ENCODE results near the gene CHFR.
"Not testable (repeated sequence)": the region's sequence is repeated elsewhere in the genome, so short reads cannot be mapped to it uniquely, and the experiment has no call there.

CHFR gene

DNA sequence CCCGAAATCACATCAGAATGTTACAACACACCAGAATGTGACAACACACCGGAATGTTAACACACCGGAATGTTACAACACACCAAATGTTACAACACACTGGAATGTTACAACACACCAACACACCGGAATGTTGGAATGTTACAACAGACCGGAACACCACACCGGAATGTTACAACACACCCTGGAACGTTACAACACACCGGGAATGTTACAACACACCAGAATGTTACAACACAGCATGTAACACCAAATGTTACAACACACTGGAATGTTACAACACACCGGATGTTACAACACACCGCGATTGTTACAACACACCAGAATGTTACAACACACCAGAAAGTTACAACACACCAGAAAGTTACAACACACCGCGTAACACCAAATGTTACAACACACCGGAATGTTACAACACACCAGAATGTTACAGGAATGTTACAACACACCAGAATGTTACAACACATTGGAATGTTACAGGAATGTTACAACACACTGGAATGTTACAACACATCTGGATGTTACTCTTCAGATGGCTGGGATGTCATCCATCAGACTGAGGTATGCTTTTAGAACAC is 21.1 kb downstream of the CHFR start:
- H3K27ac Mint-ChIP-seq: peak overlapping the region; percentile 3
- no peaks in the 10 kb centered on the region for H3K9me3 Mint-ChIP-seq
- peaks cover 15% of the 10 kb centered on the region for H3K4me1 Mint-ChIP-seq (ENCODE audit: low read depth)
- no peaks in the 10 kb centered on the region for H3K27me3 Mint-ChIP-seq (ENCODE audit: low read depth)
- H3K36me3 Mint-ChIP-seq (ENCODE audit: low read depth): peaks cover 56% of the 10 kb centered on the region
- H3K4me3 Mint-ChIP-seq: peak overlapping the region; percentile 62
- DNase-seq (ENCODE audit: low spot score): no peak

DNA sequence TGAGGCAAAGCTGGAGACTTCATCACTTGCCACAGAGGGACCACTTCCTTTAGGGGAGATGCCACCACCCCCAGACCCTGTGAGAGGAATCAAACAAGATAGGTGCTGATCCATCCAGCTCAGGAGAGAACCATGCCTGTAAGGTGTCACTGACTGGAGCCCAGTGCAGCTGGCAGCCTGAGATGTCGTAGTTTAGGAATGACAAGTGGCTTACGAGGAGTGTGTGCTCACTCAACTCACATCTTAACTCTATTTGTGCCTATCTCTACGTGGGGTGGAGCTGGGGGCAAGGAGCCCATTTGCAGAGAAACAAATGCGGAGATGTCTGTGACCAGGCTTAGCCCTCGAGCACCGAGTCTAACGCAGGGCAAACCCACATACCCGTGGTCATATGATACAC is 25.8 kb downstream of the CHFR start:
- H3K36me3 Mint-ChIP-seq (ENCODE audit: low read depth): peaks cover 55% of the 10 kb centered on the region
- DNase-seq (ENCODE audit: low spot score): no peak
- peaks cover 6% of the 10 kb centered on the region for H3K4me1 Mint-ChIP-seq (ENCODE audit: low read depth)
- H3K9me3 Mint-ChIP-seq: no peaks in the 10 kb centered on the region
- no peak overlapping the region for H3K27ac Mint-ChIP-seq
- no peaks in the 10 kb centered on the region for H3K27me3 Mint-ChIP-seq (ENCODE audit: low read depth)
- H3K4me3 Mint-ChIP-seq: no peak overlapping the region

- Mint-ChIP-seq H3K27ac (no peak overlapping the region), H3K4me1 (ENCODE audit: low read depth) (peaks cover 2% of the 10 kb centered on the region)
- DNase-seq (ENCODE audit: low spot score): no peak
Observed at GRCh38 chr12:132858718-132859266, 28.6 kb downstream of the CHFR start.

GRCh38 chr12:132857019-132857418 is 30.4 kb downstream of the CHFR start:
- not testable (repeated sequence) for H3K4me1 Mint-ChIP-seq (ENCODE audit: low read depth); DNase-seq (ENCODE audit: low spot score); H3K27me3 Mint-ChIP-seq (ENCODE audit: low read depth); H3K4me3 Mint-ChIP-seq; H3K27ac Mint-ChIP-seq; H3K9me3 Mint-ChIP-seq
- H3K36me3 Mint-ChIP-seq (ENCODE audit: low read depth): peaks cover 66% of the 10 kb centered on the region

More at GRCh38 chr12:132858718-132859266, 28.6 kb downstream of the CHFR start:
- no peaks in the 10 kb centered on the region for H3K27me3 Mint-ChIP-seq (ENCODE audit: low read depth)
- H3K9me3 Mint-ChIP-seq: no peaks in the 10 kb centered on the region
- no peak overlapping the region for H3K4me3 Mint-ChIP-seq
- peaks cover 59% of the 10 kb centered on the region for H3K36me3 Mint-ChIP-seq (ENCODE audit: low read depth)

- Mint-ChIP-seq H3K27me3 (ENCODE audit: low read depth) (no peaks in the 10 kb centered on the region), H3K4me1 (ENCODE audit: low read depth) (peaks cover 2% of the 10 kb centered on the region), H3K36me3 (ENCODE audit: low read depth) (peaks cover 64% of the 10 kb centered on the region), H3K9me3 (no peaks in the 10 kb centered on the region), H3K27ac (no peak overlapping the region), H3K4me3 (no peak overlapping the region)
- DNase-seq (ENCODE audit: low spot score): no peak
Observed at GRCh38 chr12:132856581-132856980, 30.8 kb downstream of the CHFR start.

- H3K27me3 Mint-ChIP-seq (ENCODE audit: low read depth); H3K4me1 Mint-ChIP-seq (ENCODE audit: low read depth); H3K9me3 Mint-ChIP-seq; H3K4me3 Mint-ChIP-seq; H3K27ac Mint-ChIP-seq; DNase-seq (ENCODE audit: low spot score): not testable (repeated sequence)
- H3K36me3 Mint-ChIP-seq (ENCODE audit: low read depth): peaks cover 59% of the 10 kb centered on the region
Observed at GRCh38 chr12:132855211-132855610, 32.2 kb downstream of the CHFR start.

- H3K27me3 Mint-ChIP-seq (ENCODE audit: low read depth): no peaks in the 10 kb centered on the region
- H3K4me3 Mint-ChIP-seq: no peak overlapping the region
- H3K36me3 Mint-ChIP-seq (ENCODE audit: low read depth): peaks cover 53% of the 10 kb centered on the region
- DNase-seq (ENCODE audit: low spot score): no peak
- H3K27ac Mint-ChIP-seq: no peak overlapping the region
- no peaks in the 10 kb centered on the region for H3K9me3 Mint-ChIP-seq
- no peaks in the 10 kb centered on the region for H3K4me1 Mint-ChIP-seq (ENCODE audit: low read depth)
Observed at GRCh38 chr12:132853285-132854092, 33.9 kb downstream of the CHFR start.

- no peaks in the 10 kb centered on the region for H3K27me3 Mint-ChIP-seq (ENCODE audit: low read depth)
- H3K4me1 Mint-ChIP-seq (ENCODE audit: low read depth): no peaks in the 10 kb centered on the region
- no peak for DNase-seq (ENCODE audit: low spot score)
- H3K36me3 Mint-ChIP-seq (ENCODE audit: low read depth): peaks cover 54% of the 10 kb centered on the region
- H3K4me3 Mint-ChIP-seq: no peak overlapping the region
- H3K9me3 Mint-ChIP-seq: no peaks in the 10 kb centered on the region
- H3K27ac Mint-ChIP-seq: no peak overlapping the region
Observed at GRCh38 chr12:132852496-132852895, 34.9 kb downstream of the CHFR start.

- H3K27me3 Mint-ChIP-seq (ENCODE audit: low read depth): no peaks in the 10 kb centered on the region
- H3K4me1 Mint-ChIP-seq (ENCODE audit: low read depth): no peaks in the 10 kb centered on the region
- H3K4me3 Mint-ChIP-seq: no peak overlapping the region
- no peak overlapping the region for H3K27ac Mint-ChIP-seq
- no peak for DNase-seq (ENCODE audit: low spot score)
- peaks cover 57% of the 10 kb centered on the region for H3K36me3 Mint-ChIP-seq (ENCODE audit: low read depth)
- H3K9me3 Mint-ChIP-seq: no peaks in the 10 kb centered on the region
Observed at GRCh38 chr12:132851465-132851864, 35.9 kb downstream of the CHFR start.

GRCh38 chr12:132850291-132850690 is 37.1 kb downstream of the CHFR start:
- Mint-ChIP-seq H3K36me3 (ENCODE audit: low read depth) (peaks cover 54% of the 10 kb centered on the region), H3K27ac (no peak overlapping the region), H3K9me3 (no peaks in the 10 kb centered on the region), H3K27me3 (ENCODE audit: low read depth) (no peaks in the 10 kb centered on the region), H3K4me3 (no peak overlapping the region), H3K4me1 (ENCODE audit: low read depth) (no peaks in the 10 kb centered on the region)
- no peak for DNase-seq (ENCODE audit: low spot score)

GRCh38 chr12:132848521-132848920 is 38.9 kb downstream of the CHFR start:
- no peak overlapping the region for H3K27ac Mint-ChIP-seq
- no peak for DNase-seq (ENCODE audit: low spot score)
- no peaks in the 10 kb centered on the region for H3K27me3 Mint-ChIP-seq (ENCODE audit: low read depth)
- no peaks in the 10 kb centered on the region for H3K4me1 Mint-ChIP-seq (ENCODE audit: low read depth)
- no peak overlapping the region for H3K4me3 Mint-ChIP-seq
- H3K36me3 Mint-ChIP-seq (ENCODE audit: low read depth): peaks cover 47% of the 10 kb centered on the region
- no peaks in the 10 kb centered on the region for H3K9me3 Mint-ChIP-seq

DNA sequence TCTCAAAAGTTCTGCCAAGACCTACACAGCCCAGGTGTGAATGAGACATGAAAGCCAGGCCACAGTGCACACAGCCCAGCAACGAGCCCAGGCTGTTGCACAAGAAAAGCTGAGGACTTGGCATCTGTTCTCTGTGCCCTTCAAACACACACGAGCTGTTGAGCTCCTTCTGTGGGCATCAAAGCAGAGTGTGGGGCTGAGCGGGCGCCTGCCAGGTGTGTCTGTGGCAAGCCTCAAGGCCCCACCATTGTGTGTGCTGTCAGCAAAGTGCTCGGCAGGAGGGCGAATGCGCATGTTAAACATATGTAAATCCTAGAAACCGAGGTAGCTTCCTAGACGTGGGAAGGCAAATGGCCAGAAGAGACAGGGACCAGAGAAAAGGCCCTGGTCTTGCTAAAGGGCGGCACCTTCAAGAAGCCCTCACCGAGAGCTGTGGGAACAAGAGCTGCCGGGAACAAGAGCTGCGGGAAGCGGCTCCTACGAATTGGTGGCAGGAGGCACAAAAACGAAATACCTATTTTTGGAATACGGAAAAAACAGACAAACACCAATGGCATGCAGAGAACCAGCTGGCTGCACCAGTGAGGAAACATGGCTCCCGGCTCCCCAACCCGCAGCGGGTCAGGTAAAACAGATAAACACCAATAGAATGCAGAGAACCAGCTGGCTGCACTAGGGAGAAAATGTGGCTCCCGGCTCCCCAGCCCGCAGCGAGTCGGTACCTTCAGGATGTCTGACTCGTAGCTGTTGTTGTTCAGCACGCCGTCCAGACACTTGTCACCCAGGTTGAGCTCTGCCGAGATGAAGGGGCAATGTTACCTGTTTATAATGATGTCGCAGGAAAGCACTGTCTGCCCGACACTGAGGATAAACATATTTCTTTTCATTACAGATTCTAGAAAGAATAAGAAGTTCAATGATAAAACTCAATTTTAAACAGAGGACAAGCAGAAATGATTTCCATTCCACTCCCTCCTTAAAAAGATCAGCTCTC is 39.7 kb downstream of the CHFR start:
- Mint-ChIP-seq H3K36me3 (ENCODE audit: low read depth) (peaks cover 50% of the 10 kb centered on the region), H3K9me3 (no peaks in the 10 kb centered on the region), H3K4me1 (ENCODE audit: low read depth) (no peaks in the 10 kb centered on the region), H3K27ac (no peak overlapping the region), H3K27me3 (ENCODE audit: low read depth) (no peaks in the 10 kb centered on the region), H3K4me3 (no peak overlapping the region)
- DNase-seq (ENCODE audit: low spot score): no peak

- not testable (repeated sequence) for H3K9me3 Mint-ChIP-seq; H3K27me3 Mint-ChIP-seq (ENCODE audit: low read depth); H3K4me3 Mint-ChIP-seq; H3K27ac Mint-ChIP-seq; DNase-seq (ENCODE audit: low spot score); H3K4me1 Mint-ChIP-seq (ENCODE audit: low read depth)
- peaks cover 51% of the 10 kb centered on the region for H3K36me3 Mint-ChIP-seq (ENCODE audit: low read depth)
Observed at GRCh38 chr12:132844681-132845080, 42.7 kb downstream of the CHFR start.
